Colonic mucosa (tissue), 4 donors: Measurements from ENCODE around the gene RALGPS1. TPM values are rescaled to one million over a fixed set of nuclear protein-coding genes. Genes with fewer than 3 reads are reported as not detected.

Experiments
- DNase-seq: peaks from one replicate; pipeline ENCODE4 v3.0.0-alpha.2; 2020
- H3K27ac ChIP-seq: fragments of 200-600 bp; one replicate; pipeline ENCODE4 v1.8.0; 2021
- H3K27me3 ChIP-seq: fragments of 200-600 bp; one replicate; pipeline ENCODE4 v1.8.0; 2021
- H3K36me3 ChIP-seq: fragments of 200-600 bp; one replicate; pipeline ENCODE4 v1.8.0; 2021
- H3K4me1 ChIP-seq: fragments of 200-600 bp; one replicate; pipeline ENCODE4 v1.8.0; 2021; ENCODE audit warnings: mild to moderate bottlenecking
- H3K4me3 ChIP-seq: fragments of 200-600 bp; one replicate; pipeline ENCODE4 v1.8.0; 2021
- H3K9ac ChIP-seq, 2 donors: one replicate each; pipeline ENCODE4 v1.7.0; 2013; ENCODE audit warnings: control low read depth in 2 of 2, low read depth in 2 of 2, low read length in 2 of 2
- H3K9me3 ChIP-seq: fragments of 200-600 bp; one replicate; pipeline ENCODE4 v1.8.0; 2021
- intact Hi-C: fragments of 100-400 bp; cut with DNase I; formaldehyde crosslinking; loops from one replicate; pipeline ENCODE4 v1.14.1; 2022
- total RNA-seq, 2 donors: library from RNA; stranded (reverse); fragmentation: NEBNext Ultra II Directional in 1 of 2; extraction: Animal tissue kit (Norgen Biotek cat#: 25700) in 1 of 2; gene quantifications; one replicate each; pipeline ENCODE4 v1.2.1, GENCODE V29; 2021
- TF ChIP-seq, protein P1 (sequence below): fragments of 200-600 bp; IDR thresholded peaks from one replicate; pipeline ENCODE4 v1.8.0; 2022; ENCODE audit warnings: antibody characterized with exemption, mild to moderate bottlenecking
- donor health status: healthy.
- donor health status: DM: no; HTN: no; CAD: no.
- donor health status: DM: no; HTN: no; CAD: no.

RALGPS1 gene
- total RNA-seq, 2 donors from 2014 or later = 22.6 to 27.2 TPM

DNA sequence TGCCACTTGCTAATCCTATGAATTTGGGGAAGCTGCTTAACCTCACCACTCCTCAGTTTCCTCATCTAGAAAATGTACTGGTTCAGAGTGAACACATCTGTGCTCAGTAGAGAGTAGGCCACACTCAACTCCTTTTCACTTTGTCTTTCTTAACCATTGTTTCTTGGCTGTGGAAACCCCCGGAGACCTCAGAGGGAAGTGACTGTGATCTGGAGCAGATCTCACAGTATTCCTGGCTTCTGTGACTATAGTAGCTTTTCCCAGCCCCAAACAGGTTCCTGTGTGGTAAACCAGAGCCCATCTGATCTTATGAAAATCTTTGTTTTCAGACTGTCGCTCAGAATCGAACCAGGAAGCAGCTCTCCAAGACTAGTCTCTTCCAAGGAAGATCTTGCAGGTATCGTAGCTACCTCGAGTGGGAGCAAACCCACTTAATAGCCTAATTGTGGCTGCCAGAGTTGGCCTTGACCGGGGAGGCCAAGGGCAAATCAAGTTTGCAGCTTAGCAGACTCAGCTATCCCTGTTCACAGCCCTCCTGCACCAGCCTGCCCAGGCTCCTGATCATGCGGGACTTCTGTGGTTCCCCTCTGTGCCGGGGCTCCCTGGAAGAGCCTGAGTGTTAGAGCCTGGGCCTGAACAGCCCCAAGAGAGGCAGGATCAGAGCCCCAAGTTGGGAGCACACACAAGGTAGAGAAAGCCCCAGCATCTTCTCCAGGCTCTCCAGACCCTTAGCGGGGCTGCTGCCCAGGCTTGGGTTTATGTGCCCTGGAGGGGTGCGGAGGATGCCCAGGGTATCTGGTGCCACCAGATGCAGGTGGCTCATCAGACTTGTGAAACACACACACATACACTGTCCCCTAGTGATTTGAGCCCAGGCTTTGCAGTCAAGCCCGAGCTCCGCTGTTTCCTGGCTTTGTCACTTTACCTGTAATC, 260.1 kb downstream of the RALGPS1 start:
- Histone ChIP-seq H3K9me3 (no peaks in the 10 kb centered on the region), H3K36me3 (no peaks in the 10 kb centered on the region), H3K4me1 (no peaks in the 10 kb centered on the region), H3K27ac (no peak overlapping the region), H3K27me3 (no peaks in the 10 kb centered on the region), H3K4me3 (no peak overlapping the region), H3K9ac (no peak overlapping the region)
- intact Hi-C loops = no loop called here
- DNase-seq = no peak
- TF ChIP-seq, protein P1, sequence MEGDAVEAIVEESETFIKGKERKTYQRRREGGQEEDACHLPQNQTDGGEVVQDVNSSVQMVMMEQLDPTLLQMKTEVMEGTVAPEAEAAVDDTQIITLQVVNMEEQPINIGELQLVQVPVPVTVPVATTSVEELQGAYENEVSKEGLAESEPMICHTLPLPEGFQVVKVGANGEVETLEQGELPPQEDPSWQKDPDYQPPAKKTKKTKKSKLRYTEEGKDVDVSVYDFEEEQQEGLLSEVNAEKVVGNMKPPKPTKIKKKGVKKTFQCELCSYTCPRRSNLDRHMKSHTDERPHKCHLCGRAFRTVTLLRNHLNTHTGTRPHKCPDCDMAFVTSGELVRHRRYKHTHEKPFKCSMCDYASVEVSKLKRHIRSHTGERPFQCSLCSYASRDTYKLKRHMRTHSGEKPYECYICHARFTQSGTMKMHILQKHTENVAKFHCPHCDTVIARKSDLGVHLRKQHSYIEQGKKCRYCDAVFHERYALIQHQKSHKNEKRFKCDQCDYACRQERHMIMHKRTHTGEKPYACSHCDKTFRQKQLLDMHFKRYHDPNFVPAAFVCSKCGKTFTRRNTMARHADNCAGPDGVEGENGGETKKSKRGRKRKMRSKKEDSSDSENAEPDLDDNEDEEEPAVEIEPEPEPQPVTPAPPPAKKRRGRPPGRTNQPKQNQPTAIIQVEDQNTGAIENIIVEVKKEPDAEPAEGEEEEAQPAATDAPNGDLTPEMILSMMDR = no peak

DNA sequence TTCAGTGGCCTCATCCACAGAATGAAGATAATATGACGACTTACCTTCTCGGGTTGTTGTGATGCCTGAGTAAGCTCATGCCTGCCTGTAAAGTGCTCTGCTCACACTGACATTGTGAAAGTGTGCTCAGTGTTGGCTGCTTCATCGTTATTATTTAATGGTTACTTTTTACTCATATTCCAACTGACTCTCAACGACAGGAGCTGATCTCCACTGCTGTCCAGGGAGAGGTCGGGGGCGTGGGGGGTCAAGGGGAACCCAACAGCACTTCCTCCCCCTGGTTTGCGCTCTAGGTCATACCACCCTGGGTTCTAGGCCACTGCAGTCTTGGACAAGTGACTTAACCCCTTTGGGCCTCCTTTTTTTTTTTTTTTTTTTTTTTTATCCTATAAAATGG, 260.7 kb downstream of the RALGPS1 start:
- TF ChIP-seq, protein P1 = no peak
- no peak for DNase-seq

DNA sequence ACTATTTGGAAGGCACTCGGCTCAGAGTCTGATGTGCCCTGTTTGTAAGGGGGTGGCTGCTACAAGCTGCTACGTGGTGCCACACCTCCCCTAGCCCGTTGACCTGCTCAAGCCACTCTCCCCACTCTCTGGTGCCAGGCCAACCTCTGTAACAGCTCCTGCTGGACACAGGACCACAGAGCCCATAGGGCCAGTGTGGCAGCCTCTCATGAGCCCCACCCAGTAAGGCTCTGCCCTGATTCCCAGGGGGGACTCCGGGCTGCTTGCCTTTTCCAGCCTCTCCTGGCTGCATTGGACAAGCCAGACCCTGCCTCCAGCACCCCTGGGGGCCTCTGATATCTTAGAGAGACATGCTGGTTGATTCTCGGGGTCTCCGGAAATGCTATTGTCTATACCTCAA, 261.2 kb downstream of the RALGPS1 start:
- DNase-seq = no peak
- H3K9me3 ChIP-seq = no peaks in the 10 kb centered on the region
- H3K4me3 ChIP-seq = no peak overlapping the region
- H3K27me3 ChIP-seq = no peaks in the 10 kb centered on the region
- no peaks in the 10 kb centered on the region for H3K36me3 ChIP-seq
- no peak overlapping the region for H3K27ac ChIP-seq
- no peaks in the 10 kb centered on the region for H3K4me1 ChIP-seq
- H3K9ac ChIP-seq = peak overlapping the region in 1 of 2 donors; percentile 24
- TF ChIP-seq, protein P1 = no peak
- intact Hi-C loops = no loop called here

More for the DNA sequence above, 260.7 kb downstream of the RALGPS1 start:
- H3K36me3 ChIP-seq = no peaks in the 10 kb centered on the region
- H3K27ac ChIP-seq = no peak overlapping the region
- H3K4me1 ChIP-seq = no peaks in the 10 kb centered on the region
- H3K4me3 ChIP-seq = no peak overlapping the region
- no peaks in the 10 kb centered on the region for H3K9me3 ChIP-seq
- H3K9ac ChIP-seq = no peak overlapping the region
- H3K27me3 ChIP-seq = no peaks in the 10 kb centered on the region
- intact Hi-C loops = no loop called here

DNA sequence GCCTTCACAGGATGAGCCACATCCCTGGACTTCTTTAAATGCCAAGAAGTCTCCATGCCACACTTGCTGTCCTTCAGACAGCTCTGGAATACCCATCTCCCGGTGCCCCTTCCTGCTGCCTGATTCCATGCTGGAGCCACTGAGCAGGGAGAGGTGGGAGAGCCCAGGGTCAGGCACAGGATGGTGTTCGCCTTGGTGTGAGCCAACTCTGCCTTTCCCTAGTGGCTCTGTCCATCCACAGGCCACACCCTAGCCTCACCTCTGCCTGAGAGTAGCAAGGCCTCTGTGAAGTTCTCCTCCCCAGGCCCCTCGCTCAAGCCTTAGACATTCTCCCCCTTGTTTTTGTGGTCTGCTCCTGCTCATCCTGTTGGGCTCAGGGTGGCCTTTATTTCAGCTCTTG, 262.0 kb downstream of the RALGPS1 start:
- DNase-seq = peak; percentile 7
- TF ChIP-seq, protein P1 = no peak
- intact Hi-C loops = no loop called here
- Histone ChIP-seq H3K4me3 (no peak overlapping the region), H3K27ac (no peak overlapping the region), H3K9ac (no peak overlapping the region), H3K9me3 (no peaks in the 10 kb centered on the region), H3K36me3 (no peaks in the 10 kb centered on the region), H3K4me1 (no peaks in the 10 kb centered on the region), H3K27me3 (no peaks in the 10 kb centered on the region)

DNA sequence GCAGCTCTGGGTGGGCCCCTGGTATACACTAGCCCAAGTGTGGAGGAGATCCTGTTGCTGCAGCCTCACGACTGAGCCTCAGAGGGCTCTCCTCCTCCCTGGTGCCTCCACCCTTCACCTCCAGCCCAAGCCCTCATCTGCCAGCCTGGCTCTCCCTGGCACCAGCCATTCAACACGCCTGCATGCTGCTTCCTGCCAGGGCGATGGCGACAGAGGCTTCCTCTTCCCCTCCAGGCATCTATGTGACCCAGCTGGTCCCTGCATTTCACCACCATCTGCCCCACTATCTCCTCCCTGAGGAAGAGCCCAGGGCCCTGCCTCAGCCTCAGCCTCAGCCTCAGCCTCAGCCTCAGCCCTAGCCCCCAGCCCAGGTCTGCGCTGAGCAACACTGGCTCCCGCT, 262.6 kb downstream of the RALGPS1 start:
- TF ChIP-seq, protein P1 = no peak
- Histone ChIP-seq H3K4me1 (no peaks in the 10 kb centered on the region), H3K27ac (no peak overlapping the region), H3K27me3 (no peaks in the 10 kb centered on the region), H3K4me3 (no peak overlapping the region), H3K9ac (no peak overlapping the region), H3K36me3 (no peaks in the 10 kb centered on the region), H3K9me3 (no peaks in the 10 kb centered on the region)
- intact Hi-C loops = no loop called here
- DNase-seq = peak; percentile 10
